IMR-90 (cell line): ENCODE measurements around the gene DEPDC5. TPM values are rescaled to one million over a fixed set of nuclear protein-coding genes. Genes with fewer than 3 reads are reported as not detected.

Experiments used
- ATAC-seq: fragments of 200-7000 bp; cut with Tn5 transposase; 2 replicates; pipeline ENCODE4 v1.9.1; 2020; ENCODE audit warnings: low read depth, mild to moderate bottlenecking, moderate library complexity
- BruUV-seq: library from RNA; stranded (reverse); fragments of 400-500 nt; replicated peaks from 2 replicates; lab custom pipeline; 2021; lab: Mats Ljungman, UMichigan
- CTCF ChIA-PET: fragments of 300-600 bp; formaldehyde crosslinking; extraction: SDS; loops from one replicate; lab custom pipeline; 2021; ENCODE audit warnings: antibody characterized with exemption; lab: Yijun Ruan, JAX
- POLR2A ChIA-PET: fragments of 300-600 bp; sonication (Branson Sonifier 250); formaldehyde crosslinking; loops from one replicate; lab custom pipeline; 2022; ENCODE audit warnings: antibody characterized with exemption; ENCODE audit not compliant: unreplicated experiment; lab: Charles Lee
- DNase-seq: peaks from one replicate; pipeline ENCODE4 v3.0.0; 2013
- H2AFZ ChIP-seq: replicated peaks from 2 replicates; pipeline ENCODE3; 2013; ENCODE audit warnings: low read length, mild to moderate bottlenecking; ENCODE audit not compliant: poor library complexity
- H2AK5ac ChIP-seq: 2 replicates; pipeline ENCODE4 v1.6.1; 2013; ENCODE audit warnings: low read depth, low read length, inconsistent platforms
- H2AK9ac ChIP-seq: replicated peaks from 2 replicates; pipeline ENCODE3; 2013; ENCODE audit warnings: mild to moderate bottlenecking, low read depth, low read length, moderate library complexity; ENCODE audit not compliant: poor library complexity
- H2BK120ac ChIP-seq: 2 replicates; pipeline ENCODE4 v1.6.1; 2013; ENCODE audit warnings: low read depth, low read length, inconsistent platforms
- H2BK15ac ChIP-seq: 3 replicates; pipeline ENCODE4 v1.6.1; 2013; ENCODE audit warnings: low read depth, low read length, inconsistent platforms
- H2BK20ac ChIP-seq: 2 replicates; pipeline ENCODE4 v1.6.1; 2013; ENCODE audit warnings: low read depth, mild to moderate bottlenecking, inconsistent platforms, low read length, moderate library complexity
- H2BK5ac ChIP-seq: 2 replicates; pipeline ENCODE4 v1.6.1; 2013; ENCODE audit warnings: mild to moderate bottlenecking, low read depth, low read length, inconsistent platforms; ENCODE audit not compliant: poor library complexity, severe bottlenecking
- H3K14ac ChIP-seq: replicated peaks from 2 replicates; pipeline ENCODE4 v1.6.1; 2013; ENCODE audit warnings: low read depth, low read length, inconsistent platforms
- H3K18ac ChIP-seq: 2 replicates; pipeline ENCODE4 v1.6.1; 2013; ENCODE audit warnings: low read depth, low read length, control low read depth
- H3K23ac ChIP-seq: 2 replicates; pipeline ENCODE4 v1.6.1; 2013; ENCODE audit warnings: low read depth, low read length, inconsistent platforms
- H3K27ac ChIP-seq: 2 replicates; pipeline ENCODE4 v1.5.1; 2013; ENCODE audit warnings: mild to moderate bottlenecking, control low read depth, low read length; ENCODE audit not compliant: insufficient read depth
- H3K27me3 ChIP-seq: 2 replicates; pipeline ENCODE4 v1.6.1; 2013; ENCODE audit warnings: low read length; ENCODE audit not compliant: control insufficient read depth, insufficient read depth
- H3K36me3 ChIP-seq: 2 replicates; pipeline ENCODE4 v1.6.1; 2013; ENCODE audit warnings: low read length, mixed read lengths; ENCODE audit not compliant: control insufficient read depth, insufficient read depth
- H3K4ac ChIP-seq: 2 replicates; pipeline ENCODE4 v1.6.1; 2013; ENCODE audit warnings: low read depth, low read length, inconsistent platforms
- H3K4me1 ChIP-seq: 2 replicates; pipeline ENCODE4 v1.6.1; 2013; ENCODE audit warnings: low read length, mixed read lengths; ENCODE audit not compliant: control insufficient read depth, insufficient read depth
- H3K4me2 ChIP-seq: 2 replicates; pipeline ENCODE4 v1.6.1; 2013; ENCODE audit warnings: low read depth, mild to moderate bottlenecking, control low read depth, low read length, moderate library complexity
- H3K4me3 ChIP-seq: 2 replicates; pipeline ENCODE4 v1.5.1; 2013; ENCODE audit warnings: low read depth, mild to moderate bottlenecking, control low read depth, low read length, moderate library complexity; ENCODE audit not compliant: insufficient read depth
- H3K56ac ChIP-seq: 2 replicates; pipeline ENCODE4 v1.6.1; 2013; ENCODE audit warnings: low read length, inconsistent platforms; ENCODE audit not compliant: insufficient read depth; ENCODE audit errors: extremely low read depth
- H3K79me1 ChIP-seq, 2 experiments: 2 replicates each; pipeline ENCODE4 v1.6.1; 2013; ENCODE audit warnings: low read length in 2 of 2, inconsistent platforms in 1 of 2, low read depth in 1 of 2
- H3K9ac ChIP-seq: 2 replicates; pipeline ENCODE4 v1.6.1; 2013; ENCODE audit warnings: low read depth, low read length, control low read depth
- H3K9me1 ChIP-seq: 2 replicates; pipeline ENCODE4 v1.6.1; 2013; ENCODE audit warnings: low read length, inconsistent platforms; ENCODE audit not compliant: insufficient read depth
- H3K9me3 ChIP-seq: 2 replicates; pipeline ENCODE4 v1.6.1; 2013; ENCODE audit warnings: low read length; ENCODE audit not compliant: control insufficient read depth, insufficient read depth
- H4K20me1 ChIP-seq: 2 replicates; pipeline ENCODE4 v1.6.1; 2013; ENCODE audit warnings: low read length, inconsistent platforms; ENCODE audit not compliant: insufficient read depth
- H4K5ac ChIP-seq: 2 replicates; pipeline ENCODE4 v1.6.1; 2013; ENCODE audit warnings: mild to moderate bottlenecking, low read depth, low read length, control low read depth
- H4K8ac ChIP-seq, 2 experiments: 2 replicates each; pipeline ENCODE4 v1.6.1; 2013; ENCODE audit warnings: low read depth in 2 of 2, low read length in 2 of 2, control low read depth in 1 of 2, inconsistent platforms in 1 of 2
- H4K91ac ChIP-seq: 2 replicates; pipeline ENCODE4 v1.6.1; 2013; ENCODE audit warnings: low read depth, low read length, inconsistent platforms; ENCODE audit not compliant: insufficient read depth
- BHLHE40 ChIP-seq: fragments of 150-350 bp; IDR thresholded peaks from 2 replicates; pipeline ENCODE4 v1.6.1; 2016; ENCODE audit warnings: mild to moderate bottlenecking, low read depth, low read length
- RCOR1 ChIP-seq: IDR thresholded peaks from 2 replicates; pipeline ENCODE4 v1.6.1; 2012; ENCODE audit warnings: mild to moderate bottlenecking, low read length, improper control_type of control experiment; ENCODE audit not compliant: insufficient replicate concordance
- RFX5 ChIP-seq: IDR thresholded peaks from 2 replicates; pipeline ENCODE4 v1.8.0; 2012; ENCODE audit warnings: low read depth, mild to moderate bottlenecking, low read length, moderate library complexity
- dilution Hi-C: fragments of 300-500 bp; cut with HindIII; formaldehyde crosslinking; loops from one replicate; pipeline ENCODE4 v1.14.3; 2018; ENCODE audit warnings: low sequenced_read_pairs; ENCODE audit not compliant: unreplicated experiment
- in situ Hi-C: fragments of 300-500 bp; cut with MboI; formaldehyde crosslinking; loops from 3 replicates; pipeline ENCODE4 v1.14.3; 2019; ENCODE audit warnings: low sequenced_read_pairs, inconsistent platforms, mixed read lengths
- intact Hi-C: fragments of 100-400 bp; cut with micrococcal nuclease; formaldehyde crosslinking; loops from 2 replicates; pipeline ENCODE4 v1.10.0; 2022
- polyA plus RNA-seq, 3 experiments: library from polyadenylated mRNA; depleted of rRNA; stranded (reverse); fragments of >200 nt; gene quantifications; 2 replicates each; pipeline ENCODE4 v1.2.3, GENCODE V29; 2012; ENCODE audit warnings: low replicate concordance in 1 of 3
- total RNA-seq: library from RNA; depleted of rRNA; stranded (reverse); fragments of >200 nt; gene quantifications from 2 replicates; pipeline ENCODE4 v1.2.3, GENCODE V29; 2012

Gene DEPDC5
- total and polyA plus RNA-seq, 2 of the 4 experiments (the other 2 are of a cell fraction) = 6.6 to 12.9 TPM

DNA sequence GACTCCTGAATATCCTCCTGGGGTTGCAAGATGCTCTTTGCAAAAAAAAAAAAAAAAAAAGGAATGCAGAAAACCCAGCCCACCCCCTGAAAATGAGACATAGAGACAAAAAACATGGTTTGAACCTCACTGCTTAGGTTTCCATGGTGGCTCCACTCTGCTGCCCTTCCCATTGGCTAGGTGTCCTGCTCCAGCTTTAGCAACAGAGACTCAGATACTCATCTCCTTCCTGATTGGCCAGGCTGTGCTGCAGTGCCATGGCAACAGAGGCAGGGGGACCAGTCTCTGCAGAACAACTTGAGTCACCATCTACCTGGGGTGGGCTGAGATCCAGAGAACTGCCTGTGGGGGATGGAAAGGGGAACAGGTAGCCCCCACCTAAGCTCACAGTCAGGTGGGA lies 173.2 kb downstream of the DEPDC5 start:
- Histone ChIP-seq H3K14ac (no peak overlapping the region), H2AK9ac (no peak overlapping the region), H4K5ac (no peak overlapping the region), H2BK20ac (no peak overlapping the region), H3K4me1 (no peaks in the 10 kb centered on the region), H2AFZ (no peak overlapping the region), H2BK5ac (no peak overlapping the region), H3K18ac (no peak overlapping the region), H3K36me3 (no peaks in the 10 kb centered on the region), H3K27me3 (peaks cover 21% of the 10 kb centered on the region), H3K9ac (no peak overlapping the region), H3K56ac (no peak overlapping the region), H3K4me3 (no peak overlapping the region), H3K4me2 (no peak overlapping the region), H3K9me3 (no peaks in the 10 kb centered on the region), H4K20me1 (no peaks in the 10 kb centered on the region), H2BK15ac (no peak overlapping the region), H3K79me1 (no peaks in the 10 kb centered on the region), H3K23ac (no peak overlapping the region; the same call in 1 of the 2 replicates), H3K9me1 (0 out of 2 replicates have a peak, but pooled peaks cover 6% of the 10 kb centered on the region), H3K27ac (no peak overlapping the region), H4K8ac (no peak overlapping the region), H2AK5ac (no peak overlapping the region), H4K91ac (no peak overlapping the region), H2BK120ac (no peak overlapping the region), H3K4ac (no peak overlapping the region)
- BruUV-seq = no TSS peak
- CTCF ChIA-PET = no interaction called here
- intact Hi-C loops (no loop called here), in situ Hi-C loops (no loop called here), dilution Hi-C loops (no loop called here)
- POLR2A ChIA-PET = no interaction called here
- DNase-seq (no peak), ATAC-seq (peak; percentile 61; the same call in 1 of the 2 replicates)
- peak; percentile 65; the same call in 1 of the 2 replicates for TF ChIP-seq RFX5
- no peak for TF ChIP-seq RCOR1
- no peak for TF ChIP-seq BHLHE40
